Measurements from ENCODE around the gene MEGF8.
A peak's percentile ranks its signal among the peaks of the same experiment; 100 is the strongest.
"Not testable (repeated sequence)": the region's sequence is repeated elsewhere in the genome, so short reads cannot be mapped to it uniquely, and the experiment has no call there.

MEGF8 gene

DNA sequence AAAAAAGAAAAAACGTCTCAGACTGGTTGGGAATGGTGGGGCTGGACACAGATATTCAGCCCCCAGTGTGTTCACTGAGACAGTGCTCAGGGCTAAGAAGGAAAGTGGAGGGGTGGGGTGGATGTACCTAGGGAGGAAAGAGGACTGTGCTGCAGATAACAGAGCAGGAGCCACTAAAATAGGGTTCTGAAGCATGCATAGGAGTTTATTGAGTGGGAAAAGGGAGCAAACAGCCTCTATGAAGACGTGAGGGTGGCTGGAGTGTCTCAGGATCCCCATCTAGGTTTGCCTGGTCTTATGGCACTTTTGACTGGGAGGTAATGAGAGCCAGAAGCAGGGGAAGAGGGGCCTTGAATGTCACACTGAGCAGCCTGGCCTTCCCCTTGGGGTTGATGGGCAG, 3.4 kb downstream of the MEGF8 start:
- no peak for DNase-seq

DNA sequence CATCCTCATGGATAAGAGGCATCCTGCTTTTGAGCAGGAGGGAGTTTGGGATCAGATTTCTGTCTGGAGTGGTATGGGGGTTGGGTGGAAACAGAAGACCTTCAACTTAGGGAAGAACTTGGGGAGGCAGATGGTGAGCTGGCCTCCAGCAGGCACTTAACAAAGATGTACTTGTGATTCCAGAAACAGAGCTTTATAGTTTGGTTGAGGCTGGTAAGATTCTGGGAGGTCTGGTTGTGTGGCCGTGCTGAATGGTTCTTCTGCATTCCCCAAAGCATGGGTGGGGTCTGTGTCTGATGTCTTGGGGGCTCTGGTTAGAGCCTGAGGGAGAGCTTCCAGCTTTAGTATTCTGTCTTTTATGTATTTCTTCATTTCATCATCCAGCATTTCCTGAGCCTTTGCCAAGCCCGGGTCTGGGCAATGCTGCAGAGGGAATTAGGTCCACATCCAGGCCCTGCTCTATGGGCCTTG, 4.8 kb downstream of the MEGF8 start:
- no peak for DNase-seq

DNA sequence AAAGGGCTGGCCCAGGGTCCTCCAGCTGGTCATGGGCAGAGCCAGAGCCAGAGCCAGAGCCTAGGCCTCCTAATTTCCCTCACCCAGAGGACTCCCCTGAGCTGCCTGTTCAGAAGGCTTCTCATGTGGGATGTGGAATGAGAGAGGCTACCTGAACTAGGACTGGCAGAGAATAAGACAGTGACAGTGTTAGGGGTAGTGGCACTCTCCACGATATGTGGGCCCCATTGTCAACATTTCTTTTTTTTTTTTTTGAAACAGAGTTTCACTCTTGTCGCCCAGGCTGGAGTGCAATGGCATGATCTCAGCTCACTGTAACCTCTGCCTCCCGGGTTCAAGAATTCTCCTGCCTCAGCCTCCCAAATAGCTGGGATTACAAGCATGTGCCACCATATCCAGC, 5.9 kb downstream of the MEGF8 start:
- DNase-seq = not testable (repeated sequence)

DNA sequence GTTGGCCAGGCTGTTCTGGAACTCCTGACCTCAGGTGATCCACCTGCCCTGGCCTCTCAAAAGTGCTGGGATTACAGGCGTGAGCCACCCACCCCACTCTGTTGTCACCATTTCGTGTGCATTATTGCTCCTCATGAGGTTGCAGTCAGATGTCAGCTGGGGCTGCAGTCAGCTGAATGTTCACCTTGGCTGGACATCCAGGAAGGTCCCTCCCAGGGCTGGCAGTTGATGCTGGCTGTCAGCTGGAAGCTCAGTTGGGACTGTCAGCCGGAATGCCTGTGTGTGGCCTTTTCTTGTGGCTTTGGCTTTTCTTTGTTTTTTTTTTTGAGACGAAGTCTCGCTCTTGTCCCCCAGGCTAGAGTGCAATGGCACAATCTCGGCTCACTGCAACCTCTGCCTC, 6.6 kb downstream of the MEGF8 start:
- DNase-seq = no peak

DNA sequence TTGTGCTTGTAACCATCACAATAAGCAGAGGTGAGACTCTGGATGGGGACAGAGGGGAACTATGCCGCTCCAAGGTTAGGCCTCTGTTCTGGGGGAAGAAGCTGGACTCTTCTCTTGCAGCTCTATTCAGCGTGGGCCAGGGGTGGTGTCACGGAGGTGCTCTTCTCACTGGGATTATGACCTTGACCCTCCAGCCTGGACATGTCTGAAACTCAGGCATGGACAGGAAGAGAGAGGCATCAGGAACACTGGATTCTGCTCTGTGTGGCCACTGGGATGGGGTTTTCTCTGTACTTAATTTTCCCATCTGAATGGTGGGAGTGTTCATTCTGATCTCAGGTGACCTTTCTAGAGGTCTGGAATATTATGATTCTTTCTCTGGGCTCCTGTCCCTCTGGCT, 7.6 kb downstream of the MEGF8 start:
- no peak for DNase-seq

DNA sequence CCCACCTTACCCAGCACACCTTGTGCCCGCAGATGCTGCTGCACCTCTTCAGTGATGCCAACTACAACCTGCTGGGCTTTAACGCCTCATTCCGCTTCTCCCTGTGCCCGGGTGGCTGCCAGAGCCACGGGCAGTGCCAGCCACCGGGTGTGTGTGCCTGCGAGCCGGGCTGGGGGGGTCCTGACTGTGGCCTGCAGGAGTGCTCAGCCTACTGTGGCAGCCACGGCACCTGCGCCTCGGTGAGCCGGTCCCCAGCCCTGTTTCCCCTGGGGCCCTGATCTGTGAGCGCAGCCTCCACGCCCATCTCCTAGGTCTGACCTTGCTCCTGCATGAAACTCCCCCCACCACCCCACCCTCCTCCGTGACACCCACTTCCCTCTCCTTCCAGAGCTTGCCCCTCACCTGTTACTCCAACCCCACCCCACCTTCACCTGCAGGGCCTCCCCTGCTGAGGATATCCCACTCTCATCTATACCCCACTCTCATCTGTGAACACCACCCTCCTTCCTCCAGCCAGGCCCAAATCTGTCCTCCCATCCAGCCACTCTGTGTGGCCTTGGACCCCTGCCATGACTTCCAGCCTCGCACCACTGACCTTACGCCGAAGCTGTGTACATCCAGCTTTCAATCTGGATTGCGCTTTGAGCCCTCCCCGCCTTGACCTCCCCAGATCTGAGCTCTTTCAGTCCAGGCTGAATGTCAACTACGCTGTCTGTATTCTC, 8.7 kb downstream of the MEGF8 start:
- no peak for DNase-seq

DNA sequence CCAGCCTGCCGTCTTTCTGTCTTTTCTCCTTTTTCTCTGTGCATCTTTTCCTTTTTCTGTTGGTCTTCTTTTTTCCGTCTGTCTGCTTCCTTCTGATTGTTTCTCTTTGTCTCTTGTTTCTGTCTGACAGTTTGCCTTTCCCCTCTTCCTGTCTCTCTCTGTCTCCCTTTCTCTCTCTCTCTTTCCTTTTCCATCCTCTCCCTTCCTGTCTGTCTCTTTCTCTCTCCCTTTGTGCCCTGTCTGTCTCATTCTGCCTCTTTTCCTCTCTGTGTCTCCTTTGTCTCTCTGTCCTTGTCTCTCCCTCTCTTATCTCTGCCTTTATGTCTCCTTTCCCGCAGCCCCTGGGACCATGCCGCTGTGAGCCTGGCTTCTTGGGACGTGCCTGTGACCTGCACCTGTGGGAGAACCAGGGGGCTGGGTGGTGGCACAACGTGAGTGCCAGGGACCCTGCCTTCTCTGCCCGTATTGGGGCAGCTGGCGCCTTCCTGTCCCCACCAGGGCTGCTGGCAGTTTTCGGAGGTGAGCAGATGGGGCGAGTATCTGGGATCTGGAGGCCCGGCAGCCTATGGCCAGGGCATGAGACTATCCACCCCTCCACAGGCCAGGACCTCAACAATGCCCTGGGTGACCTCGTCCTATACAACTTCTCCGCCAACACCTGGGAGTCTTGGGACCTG, 9.4 kb downstream of the MEGF8 start:
- DNase-seq = no peak

DNA sequence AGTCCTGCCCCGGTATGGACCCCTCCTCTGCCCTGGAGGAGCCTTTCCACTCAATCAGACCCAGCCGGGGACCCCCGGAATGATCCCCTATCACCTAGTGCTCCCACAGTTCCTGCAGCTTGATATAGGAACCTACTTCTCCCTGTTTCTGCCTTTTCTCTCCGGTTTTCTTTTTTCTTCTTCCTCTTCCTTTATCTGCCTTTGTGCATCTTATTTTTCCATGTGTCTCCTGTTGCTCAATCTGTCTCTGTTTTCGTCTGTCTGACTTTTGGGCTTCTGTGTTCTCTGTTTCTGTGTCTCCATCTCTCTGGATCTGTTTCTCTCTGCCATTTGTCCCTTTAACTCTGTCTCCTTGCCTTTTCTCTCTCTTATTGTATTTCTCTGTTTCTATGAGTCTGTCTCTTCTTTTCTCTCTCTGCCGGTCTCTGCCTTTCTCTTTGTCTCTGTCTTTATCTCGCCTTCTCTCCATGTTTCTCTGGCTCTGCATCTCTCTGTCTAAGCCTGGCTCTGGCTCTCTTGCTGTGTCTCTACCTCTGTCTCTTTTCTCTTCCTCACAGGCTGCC, 10.0 kb downstream of the MEGF8 start:
- no peak for DNase-seq

DNA sequence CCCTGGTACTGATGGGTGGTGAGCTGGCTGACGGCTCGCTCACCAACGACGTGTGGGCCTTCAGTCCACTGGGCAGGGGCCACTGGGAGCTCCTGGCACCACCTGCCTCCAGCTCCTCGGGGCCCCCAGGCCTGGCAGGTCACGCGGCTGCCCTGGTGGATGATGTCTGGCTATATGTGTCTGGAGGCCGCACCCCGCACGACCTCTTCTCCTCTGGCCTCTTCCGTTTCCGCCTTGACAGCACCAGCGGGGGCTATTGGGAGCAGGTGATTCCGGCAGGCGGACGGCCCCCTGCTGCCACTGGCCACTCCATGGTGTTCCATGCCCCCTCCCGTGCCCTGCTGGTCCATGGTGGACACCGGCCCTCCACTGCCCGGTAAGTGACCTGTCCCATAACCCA, 10.5 kb downstream of the MEGF8 start:
- no peak for DNase-seq

DNA sequence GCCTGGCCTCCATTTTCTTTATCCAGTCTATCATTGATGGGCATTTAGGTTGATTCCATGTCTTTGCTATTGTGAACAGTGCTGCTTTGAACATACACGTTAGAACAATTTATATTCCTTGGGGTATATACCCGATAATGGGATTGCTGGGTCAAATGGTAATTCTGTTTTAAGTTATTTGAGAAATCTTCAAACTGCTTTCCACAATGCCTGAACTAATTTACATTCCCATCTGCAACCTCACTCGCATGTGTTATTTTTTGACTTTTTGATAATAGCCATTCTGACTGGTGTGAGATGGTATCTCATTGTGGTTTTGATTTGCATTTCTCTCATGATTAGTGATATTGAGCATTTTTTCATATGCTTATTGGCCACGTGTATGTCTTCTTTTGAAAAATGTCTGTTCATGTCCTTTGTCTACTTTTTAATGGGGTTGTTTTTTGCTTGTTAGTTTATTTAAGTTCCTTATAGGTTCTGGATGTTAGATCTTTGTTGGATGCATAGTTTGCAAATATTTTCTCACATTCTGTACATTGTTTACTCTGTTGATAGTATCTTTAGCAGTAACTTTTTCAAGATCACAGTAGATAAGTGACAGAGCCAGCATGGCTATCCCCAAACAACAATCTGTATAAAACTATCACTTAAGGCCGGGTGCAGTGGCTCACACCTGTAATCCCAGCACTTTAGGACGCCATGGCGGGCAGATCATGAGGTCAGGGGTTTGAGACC, 13.9 kb downstream of the MEGF8 start:
- not testable (repeated sequence) for DNase-seq

DNA sequence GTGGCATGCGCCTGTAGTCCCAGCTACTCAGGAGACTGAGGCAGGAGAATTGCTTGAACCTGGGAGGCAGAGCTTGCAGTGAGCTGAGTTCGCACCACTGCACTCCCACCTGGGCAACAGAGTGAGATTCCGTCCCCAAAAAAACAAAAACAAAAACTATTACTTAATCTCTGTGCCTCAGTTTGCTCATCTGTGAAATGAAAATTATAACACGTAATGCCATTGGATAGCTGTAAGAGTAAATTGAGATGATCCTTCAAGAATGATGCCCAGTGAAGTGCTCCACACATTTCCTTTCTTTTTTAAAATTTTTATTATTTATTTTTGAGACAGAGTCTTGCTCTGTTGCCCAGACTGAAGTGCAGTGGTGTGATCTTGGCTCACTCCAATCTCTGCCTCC, 14.5 kb downstream of the MEGF8 start:
- not testable (repeated sequence) for DNase-seq

DNA sequence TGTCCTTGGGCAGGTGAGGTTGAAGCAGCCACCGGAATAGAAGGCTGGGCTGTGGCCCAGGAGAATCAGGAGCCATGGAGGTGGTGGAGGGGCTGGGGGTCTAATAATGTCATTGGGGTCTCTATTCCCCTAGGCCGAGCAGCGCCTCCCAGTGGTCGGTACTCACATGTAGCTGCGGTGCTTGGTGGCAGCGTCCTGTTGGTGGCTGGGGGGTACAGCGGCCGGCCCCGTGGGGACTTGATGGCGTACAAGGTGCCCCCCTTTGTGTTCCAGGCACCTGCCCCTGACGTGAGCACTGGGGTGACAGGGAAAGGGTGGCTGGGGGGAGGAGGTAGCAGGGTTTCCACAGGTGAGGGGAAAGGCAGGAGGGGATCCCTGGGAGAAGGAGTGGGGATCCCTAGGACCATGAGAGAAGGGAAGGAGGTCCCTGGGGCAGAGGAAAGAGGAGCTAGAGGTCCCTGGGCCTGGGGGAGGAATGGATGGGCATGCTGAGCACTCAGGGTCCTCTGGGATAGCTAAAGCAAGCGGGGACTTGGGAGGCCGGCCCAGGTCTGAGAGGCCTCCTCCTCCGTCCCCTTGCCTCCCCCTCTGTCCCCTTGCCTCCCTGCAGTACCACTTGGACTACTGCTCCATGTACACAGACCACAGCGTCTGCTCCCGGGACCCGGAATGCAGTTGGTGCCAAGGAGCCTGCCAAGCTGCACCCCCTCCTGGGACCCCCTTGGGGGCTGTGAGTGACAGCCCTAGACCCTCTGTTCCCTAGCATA, 18.1 kb downstream of the MEGF8 start:
- DNase-seq = no peak

DNA sequence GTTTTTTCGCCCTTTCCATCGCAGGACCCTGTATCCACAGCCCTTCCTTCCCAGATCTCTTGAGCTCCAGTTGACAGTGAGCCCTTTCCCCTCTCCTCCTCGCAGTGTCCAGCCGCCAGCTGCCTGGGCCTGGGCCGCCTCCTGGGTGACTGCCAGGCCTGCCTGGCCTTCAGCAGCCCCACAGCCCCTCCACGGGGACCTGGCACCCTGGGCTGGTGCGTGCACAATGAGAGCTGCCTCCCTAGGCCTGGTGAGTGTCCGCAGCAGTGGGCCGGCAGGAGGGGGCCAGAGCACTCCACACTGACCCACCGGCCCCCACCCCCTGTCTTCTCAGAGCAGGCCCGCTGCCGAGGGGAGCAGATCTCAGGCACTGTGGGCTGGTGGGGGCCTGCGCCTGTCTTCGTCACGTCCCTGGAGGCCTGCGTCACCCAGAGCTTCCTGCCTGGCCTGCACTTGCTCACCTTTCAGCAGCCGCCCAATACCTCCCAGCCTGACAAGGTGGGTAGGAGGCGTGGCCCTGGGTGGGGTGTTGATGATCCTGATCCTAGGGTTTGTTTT, 19.0 kb downstream of the MEGF8 start:
- DNase-seq = no peak

DNA sequence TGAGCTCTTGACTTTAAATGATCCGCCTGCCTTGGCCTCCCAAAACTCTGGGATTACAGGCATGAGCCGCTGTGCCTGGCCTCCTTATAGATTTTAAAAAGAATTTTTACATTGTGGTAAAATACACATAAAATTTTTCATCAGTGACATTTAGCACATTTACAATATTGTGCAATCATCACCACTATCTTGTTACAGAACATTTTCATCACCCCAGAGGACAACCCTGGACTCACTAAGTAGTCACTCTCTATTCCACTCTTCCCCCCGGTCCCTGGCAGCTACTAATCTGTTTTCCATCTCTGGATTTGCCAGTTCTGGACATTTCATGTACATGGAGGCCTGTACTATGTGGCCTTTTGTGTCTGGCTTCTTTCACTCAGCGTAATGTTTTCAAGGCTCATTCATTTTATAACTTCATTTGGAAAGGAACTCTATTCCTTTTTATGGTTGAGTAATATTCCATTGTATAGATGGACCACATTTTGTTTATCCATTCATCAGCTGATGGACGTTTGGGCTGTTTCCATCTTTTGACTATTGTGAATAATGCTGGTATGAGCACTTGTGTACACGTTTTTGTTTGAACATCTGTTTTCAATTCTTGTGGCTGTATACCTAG, 19.9 kb downstream of the MEGF8 start:
- DNase-seq = no peak

DNA sequence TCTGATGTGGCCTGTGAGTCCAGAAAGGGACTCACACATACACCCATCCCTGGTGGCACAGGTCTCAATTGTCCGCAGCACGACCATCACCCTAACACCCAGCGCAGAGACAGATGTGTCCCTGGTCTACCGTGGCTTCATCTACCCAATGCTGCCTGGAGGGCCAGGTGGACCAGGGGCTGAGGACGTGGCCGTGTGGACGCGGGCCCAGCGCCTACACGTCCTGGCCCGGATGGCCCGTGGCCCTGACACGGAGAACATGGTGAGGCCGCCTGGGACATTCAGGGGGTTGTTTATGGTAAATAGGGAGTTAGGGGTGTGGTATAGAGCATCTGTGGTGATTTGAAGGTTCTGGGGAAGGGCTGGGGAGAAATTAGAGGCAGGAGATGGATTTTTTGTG, 22.8 kb downstream of the MEGF8 start:
- DNase-seq = no peak

DNA sequence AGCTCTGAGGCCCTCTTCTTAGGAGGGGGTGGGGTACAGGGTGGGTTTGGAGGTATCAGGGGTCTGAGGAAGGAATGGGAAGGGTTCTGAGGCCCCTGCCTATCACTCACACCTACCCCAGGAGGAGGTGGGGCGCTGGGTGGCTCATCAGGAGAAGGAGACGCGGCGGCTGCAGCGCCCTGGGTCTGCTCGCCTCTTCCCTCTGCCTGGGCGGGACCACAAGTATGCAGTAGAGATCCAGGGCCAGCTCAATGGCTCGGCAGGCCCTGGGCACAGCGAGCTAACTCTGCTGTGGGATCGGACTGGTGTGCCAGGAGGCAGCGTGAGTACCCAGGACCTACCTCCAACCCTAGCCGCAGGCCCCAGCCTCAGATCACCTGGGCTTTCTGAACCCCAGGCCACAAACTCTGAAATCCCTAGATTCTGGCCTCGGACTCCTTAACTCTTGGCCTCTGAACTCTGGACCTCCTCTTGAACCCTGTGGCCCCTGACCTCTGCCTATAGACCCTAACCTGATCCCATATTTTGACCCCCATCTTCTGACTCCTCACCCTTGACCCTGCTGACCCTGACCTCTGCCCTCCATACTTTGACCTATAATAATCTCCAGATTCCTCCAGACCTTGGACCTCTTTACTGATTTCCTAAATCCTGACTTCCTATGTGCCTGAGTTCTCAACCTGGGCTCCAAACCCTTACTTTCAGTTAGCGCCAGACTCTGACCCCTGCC, 24.1 kb downstream of the MEGF8 start:
- DNase-seq = no peak

DNA sequence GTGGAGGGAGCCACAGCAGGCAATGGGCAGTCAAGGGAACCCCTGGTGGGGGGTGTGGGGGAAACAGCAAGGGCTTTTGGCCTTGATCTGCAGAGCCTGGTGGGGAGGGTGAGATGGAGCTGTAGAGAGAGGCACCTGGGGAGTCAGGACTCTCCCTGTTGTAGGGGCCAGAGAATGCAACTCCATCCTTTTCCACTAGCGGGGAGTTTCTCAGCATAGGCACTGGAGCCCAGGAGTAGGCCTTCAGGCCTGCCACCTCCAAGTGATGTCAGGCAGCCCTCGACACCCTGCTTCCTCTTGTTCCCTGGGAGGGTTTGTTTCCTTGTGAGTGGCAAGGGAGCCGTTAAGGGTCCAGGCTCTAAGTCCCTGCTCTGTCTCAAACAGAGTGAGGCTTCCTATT, 25.0 kb downstream of the MEGF8 start:
- no peak for DNase-seq

DNA sequence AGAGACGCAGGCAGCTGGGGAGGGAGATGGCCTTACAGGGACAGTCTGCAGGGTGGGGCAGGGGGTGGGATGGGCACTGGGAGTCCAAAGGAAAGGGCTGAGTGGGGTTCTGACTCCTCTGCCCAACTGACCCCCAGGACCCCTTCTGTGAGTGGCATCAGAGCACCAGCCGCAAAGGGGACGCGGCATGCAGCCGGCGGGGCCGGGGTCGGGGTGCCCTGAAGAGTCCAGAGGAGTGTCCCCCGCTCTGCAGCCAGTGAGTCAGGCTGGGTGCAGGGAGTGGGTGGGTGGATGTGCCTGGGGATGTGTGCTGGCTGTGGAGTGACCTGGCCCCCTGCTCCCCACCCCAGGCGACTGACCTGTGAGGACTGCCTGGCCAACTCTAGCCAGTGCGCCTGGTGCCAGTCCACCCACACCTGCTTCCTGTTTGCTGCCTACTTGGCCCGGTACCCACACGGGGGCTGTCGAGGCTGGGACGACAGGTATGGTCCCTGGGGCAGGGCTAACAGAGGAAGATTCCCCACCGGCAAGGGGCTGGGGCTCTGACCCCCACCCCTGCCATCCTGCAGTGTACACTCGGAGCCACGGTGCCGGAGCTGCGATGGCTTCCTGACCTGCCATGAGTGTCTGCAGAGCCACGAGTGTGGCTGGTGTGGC, 25.8 kb downstream of the MEGF8 start:
- DNase-seq = peak in 1 of 58 donors; percentile 37

Measured in anterior cingulate cortex (tissue), 58 donors.